Mononuclear cell (primary cell): Measurements from ENCODE around the gene L3HYPDH. TPM values are rescaled to one million over a fixed set of nuclear protein-coding genes. Genes with fewer than 3 reads are reported as not detected.

Experiments
- H3K27me3 ChIP-seq: 2 replicates; pipeline ENCODE4 v1.6.0; 2011; ENCODE audit warnings: low read length, control low read depth; ENCODE audit not compliant: insufficient read depth
- H3K4me1 ChIP-seq: 2 replicates; pipeline ENCODE4 v1.5.1; 2011; ENCODE audit warnings: mild to moderate bottlenecking, low read length, control low read depth; ENCODE audit not compliant: insufficient read depth
- H3K4me3 ChIP-seq: 2 replicates; pipeline ENCODE4 v1.5.1; 2011; ENCODE audit warnings: mild to moderate bottlenecking, low read length, moderate library complexity
- H3K9me3 ChIP-seq: 2 replicates; pipeline ENCODE4 v1.5.1; 2011; ENCODE audit warnings: low read depth, mild to moderate bottlenecking, control low read depth, low read length
- total RNA-seq: library from RNA; depleted of rRNA; stranded (reverse); fragments of >200 nt; gene quantifications from one replicate; pipeline ENCODE4 v1.2.3, GENCODE V29; 2012

L3HYPDH gene
- total RNA-seq, 1 donor, result 5.0 TPM

DNA sequence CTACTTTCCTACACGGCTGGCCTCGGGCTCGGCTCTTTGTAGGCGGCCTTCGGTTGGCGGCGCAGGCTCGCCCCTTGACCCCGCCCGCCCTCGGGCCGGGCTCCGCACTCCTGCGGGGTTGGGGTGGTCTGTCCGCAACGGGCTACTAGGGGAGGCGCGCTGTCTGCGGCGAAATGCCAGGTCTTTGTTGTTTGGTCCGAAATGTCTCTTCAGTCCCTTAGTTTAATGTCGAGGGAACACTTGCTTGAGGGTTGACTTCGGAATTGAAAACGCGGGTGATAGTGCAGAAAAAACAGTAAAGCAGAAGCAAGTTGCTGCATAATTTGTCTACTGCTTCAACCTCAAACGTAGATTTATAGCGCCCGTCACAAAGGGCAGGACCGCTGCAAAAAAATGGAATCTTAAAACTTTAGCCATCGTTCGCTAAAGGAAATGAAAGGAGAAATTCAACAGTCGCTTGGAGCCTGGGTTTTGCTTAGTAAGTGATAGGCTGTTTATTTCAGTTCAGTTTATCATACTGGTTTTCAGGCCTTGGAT, 499 bp upstream of the L3HYPDH start:
- Histone ChIP-seq H3K9me3 (no peaks in the 10 kb centered on the region), H3K4me3 (peak overlapping the region; percentile 97), H3K27me3 (no peaks in the 10 kb centered on the region), H3K4me1 (peaks cover 54% of the 10 kb centered on the region)

DNA sequence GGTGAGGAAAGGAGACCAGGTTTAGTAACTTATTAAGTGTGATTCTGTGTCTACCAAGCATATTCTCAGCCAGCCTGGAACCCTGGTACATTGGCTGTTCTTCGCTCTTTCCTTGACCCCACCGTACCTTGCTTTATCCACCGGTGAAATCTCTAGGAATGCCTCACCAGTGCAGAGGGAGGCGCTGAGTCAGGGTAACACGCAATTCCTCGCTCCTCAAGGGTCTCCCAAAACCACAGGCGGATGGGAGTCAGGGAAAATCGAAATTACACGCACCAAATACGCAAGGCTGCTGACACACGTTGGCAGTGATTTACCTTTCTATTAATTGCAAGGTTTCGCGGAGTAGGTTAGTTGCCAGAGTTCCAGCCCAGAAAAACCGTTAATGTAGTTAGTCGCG, 845 bp downstream of the L3HYPDH start:
- Histone ChIP-seq H3K27me3 (no peaks in the 10 kb centered on the region), H3K9me3 (no peaks in the 10 kb centered on the region), H3K4me1 (peaks cover 46% of the 10 kb centered on the region), H3K4me3 (peak overlapping the region; percentile 97)

DNA sequence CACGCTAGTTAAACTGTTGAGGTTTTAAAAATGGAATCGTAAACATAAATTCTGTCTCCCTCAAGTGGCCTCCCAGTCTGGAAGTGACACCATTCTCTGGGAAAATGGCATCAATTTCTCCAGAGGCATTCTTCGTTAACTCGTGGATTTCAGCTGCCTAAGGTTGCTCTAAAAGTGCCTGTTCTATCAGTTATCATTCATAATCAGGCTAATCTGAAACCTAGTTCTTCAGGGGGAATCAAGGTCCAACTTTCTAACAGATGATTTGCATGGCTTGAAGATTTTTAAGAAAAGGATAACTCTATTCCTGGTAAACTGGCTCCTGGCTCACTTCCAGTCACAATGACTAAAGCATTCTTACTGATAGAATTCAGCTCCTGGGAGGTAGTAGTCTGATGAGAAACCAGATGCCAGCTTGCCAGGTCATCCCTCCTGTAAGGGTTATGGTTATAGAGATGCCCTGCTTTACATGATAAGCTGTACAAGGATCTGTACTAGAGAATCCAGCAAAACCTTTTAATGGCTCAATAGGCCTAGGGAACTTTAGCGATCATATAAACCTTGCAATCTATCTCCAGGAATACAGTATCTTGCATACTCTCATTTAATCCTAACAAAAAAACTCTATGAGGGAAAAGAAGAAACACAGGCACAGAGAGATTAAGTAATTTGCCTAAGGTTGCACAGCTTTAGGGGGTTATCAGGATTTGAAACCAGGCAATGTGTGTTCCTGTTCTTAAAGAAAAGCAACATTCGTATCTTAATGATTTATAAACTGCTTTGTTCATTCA, 1.5 kb downstream of the L3HYPDH start:
- Histone ChIP-seq H3K4me3 (no peak overlapping the region), H3K27me3 (no peaks in the 10 kb centered on the region), H3K4me1 (peaks cover 46% of the 10 kb centered on the region), H3K9me3 (no peaks in the 10 kb centered on the region)

DNA sequence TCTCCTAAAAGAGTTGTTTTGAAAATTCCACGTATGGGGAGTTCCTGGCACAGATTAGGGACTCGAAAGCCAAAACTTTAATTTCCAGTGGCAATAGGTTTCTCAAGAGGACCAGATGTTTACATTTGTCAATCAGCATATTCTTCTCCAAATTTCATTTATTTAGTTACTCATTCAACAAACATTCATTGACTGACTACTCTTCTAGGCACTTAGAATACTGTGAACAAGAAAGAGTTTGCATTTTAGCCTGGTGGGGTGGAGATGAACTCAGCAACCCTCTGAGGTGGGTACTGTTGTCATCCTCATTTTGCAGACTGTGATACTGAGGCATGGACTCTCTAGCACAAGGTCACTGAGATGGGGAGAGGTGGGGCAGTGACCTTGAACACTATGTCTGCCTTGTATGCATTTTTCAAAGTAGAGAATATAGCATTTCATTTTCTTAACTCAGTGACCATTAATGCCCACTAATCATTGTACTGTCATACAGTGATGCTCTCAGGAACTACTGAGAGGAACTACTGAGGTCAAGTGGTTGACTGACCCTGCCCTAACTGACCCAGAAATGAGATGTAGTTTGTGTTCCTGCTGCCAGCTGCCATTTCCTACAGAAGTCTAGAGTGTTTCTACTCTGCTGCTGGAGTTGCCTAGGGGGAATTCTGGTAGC, 2.2 kb downstream of the L3HYPDH start:
- Histone ChIP-seq H3K9me3 (no peaks in the 10 kb centered on the region), H3K4me3 (no peak overlapping the region), H3K27me3 (no peaks in the 10 kb centered on the region), H3K4me1 (peaks cover 46% of the 10 kb centered on the region)

DNA sequence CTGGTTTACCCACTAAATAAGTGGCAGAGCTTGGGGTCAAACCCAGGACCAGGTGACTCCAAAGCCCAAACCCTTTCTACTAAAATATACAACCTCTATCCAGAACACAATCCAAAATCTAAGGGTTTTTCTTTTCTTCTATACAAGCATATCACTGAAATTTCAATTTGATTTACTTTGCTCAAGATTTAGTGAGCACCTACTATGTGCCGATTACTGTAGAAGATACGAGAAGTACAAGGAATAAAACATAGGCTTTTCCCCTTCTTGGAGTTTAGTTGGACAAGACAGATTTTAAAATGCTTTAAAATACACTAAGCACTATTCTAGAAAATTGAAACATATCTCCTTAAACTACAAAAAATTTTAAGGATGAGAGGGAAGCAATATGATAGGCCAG, 2.8 kb downstream of the L3HYPDH start:
- Histone ChIP-seq H3K4me3 (no peak overlapping the region), H3K9me3 (no peaks in the 10 kb centered on the region), H3K27me3 (no peaks in the 10 kb centered on the region), H3K4me1 (peaks cover 42% of the 10 kb centered on the region)

DNA sequence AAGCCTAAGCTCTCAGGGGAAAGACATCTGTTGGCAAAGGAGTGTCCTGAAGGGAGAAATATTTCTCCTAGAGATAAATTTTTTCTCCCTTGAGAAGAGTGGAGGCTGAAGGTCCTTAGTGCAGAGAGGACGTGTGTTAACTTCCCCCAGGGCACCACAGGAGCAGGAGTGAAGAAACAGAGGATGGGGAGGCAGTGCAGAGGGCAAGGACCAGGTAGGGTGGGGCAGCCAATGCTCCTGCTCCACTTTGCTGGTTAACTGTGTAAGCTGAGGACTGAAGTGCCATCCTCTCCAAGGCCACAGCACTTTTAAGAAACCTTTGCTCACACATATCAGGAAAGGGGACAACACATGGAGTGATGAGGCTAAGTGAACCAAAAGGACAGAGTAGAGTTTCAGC, 4.0 kb downstream of the L3HYPDH start:
- no peaks in the 10 kb centered on the region for H3K9me3 ChIP-seq
- no peak overlapping the region for H3K4me3 ChIP-seq
- H3K4me1 ChIP-seq, result peaks cover 30% of the 10 kb centered on the region
- no peaks in the 10 kb centered on the region for H3K27me3 ChIP-seq

DNA sequence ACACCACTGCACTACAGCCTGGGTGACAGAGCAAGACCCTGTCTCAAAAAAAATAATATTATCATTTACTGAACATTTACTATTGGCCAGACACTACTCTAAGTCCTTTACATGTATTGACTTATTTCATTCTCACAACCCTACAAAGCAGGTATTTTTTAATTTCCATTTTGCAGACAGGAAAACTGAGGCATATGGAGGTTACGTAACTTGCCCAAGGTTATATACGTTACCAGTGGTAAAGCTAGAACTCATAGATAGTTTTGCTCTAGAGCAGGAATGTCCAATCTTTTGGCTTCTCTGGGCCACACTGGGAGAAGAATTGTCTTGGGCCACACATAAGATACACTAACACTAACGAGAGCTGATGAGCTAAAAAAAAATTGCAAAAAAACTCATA, 5.7 kb downstream of the L3HYPDH start:
- Histone ChIP-seq H3K9me3 (no peaks in the 10 kb centered on the region), H3K4me1 (peaks cover 28% of the 10 kb centered on the region), H3K4me3 (no peak overlapping the region), H3K27me3 (no peaks in the 10 kb centered on the region)

DNA sequence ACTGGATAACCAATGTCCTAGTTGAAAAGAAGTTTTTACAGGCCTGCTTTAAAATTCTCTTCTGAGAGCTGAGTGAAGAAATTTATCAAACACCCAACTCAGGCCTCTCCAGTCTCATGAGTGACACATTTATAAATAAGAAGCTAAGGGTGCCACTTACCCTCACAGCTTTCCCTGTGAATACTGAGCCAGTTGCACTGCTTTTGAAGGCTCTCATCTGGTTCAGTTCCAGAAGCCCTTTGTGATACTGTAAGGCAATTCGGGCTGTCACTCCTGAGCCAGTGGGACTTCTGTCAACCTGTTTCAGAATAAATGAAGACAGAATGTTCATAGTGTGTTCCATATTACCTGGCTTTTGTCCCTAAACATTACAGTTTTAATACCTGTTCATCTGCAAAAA, 8.5 kb downstream of the L3HYPDH start:
- H3K27me3 ChIP-seq, result no peaks in the 10 kb centered on the region
- no peaks in the 10 kb centered on the region for H3K9me3 ChIP-seq
- H3K4me3 ChIP-seq, result no peak overlapping the region
- peaks cover 5% of the 10 kb centered on the region for H3K4me1 ChIP-seq

DNA sequence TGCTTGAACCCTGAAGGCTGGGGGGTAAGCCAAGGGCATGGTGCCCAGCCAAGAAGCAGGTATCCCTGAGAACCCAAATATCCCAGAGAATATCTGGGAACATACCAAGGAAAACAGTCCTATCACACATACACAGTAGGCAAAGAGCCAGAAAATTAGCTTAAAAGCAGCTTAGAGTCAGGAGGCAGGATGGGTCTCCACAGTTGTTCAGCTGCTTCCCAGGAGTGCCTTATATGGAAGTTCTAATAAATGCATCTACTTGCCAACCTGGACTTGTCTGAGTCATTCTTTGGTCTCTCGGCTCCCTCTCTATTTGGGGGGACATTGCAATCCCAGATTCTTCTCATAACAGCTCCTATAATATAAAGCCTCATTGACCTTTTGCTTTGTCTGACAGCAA, 10.0 kb downstream of the L3HYPDH start:
- H3K27me3 ChIP-seq, result no peaks in the 10 kb centered on the region
- H3K4me1 ChIP-seq, result no peaks in the 10 kb centered on the region
- H3K4me3 ChIP-seq, result no peak overlapping the region

DNA sequence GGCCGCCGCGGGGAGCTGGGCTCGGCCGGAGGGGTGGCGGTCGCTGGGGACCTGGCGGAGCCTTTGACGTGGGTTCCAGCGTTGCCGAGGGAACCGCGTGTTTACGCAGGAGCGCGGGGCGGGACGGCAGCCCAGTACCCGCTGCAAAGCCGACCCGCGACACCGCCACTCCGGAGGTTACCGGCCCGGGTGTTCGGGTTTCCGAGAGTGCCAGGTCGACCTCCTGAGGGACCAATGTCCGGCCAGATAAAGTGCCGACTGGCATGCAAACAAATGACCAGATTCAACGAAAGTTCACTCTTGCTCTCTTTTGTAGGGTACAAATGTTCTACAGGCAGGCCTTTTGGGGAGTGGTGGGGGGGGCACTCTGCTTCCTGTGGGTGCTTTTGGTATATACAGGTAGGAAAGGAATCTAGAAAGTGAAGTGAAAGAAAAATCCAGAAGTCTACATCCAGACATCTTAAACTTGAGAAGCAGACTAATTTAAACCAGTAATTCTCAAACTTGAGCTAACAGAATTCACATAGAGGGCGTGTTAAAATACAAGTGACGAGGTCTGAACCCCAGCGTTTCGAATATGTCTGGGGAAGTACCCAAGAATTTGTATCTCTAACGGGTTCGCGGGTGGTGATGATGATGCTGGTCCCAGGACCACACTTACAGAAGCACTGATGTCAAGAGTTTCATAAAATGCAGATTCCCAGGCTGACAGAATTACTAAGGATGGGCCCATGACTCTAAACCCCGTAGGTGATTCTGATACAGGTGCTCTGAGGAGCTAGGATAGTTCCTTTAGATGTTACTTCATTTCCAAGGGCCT, 18.7 kb downstream of the L3HYPDH start, which contains the start of gene GPR135:
TSS of gene GPR135 (minus strand) at position 65 of the 820 bp plus-strand sequence. CDS start 154 bp downstream, outside the sequence.
- H3K4me3 ChIP-seq, result peak within 1 kb of the TSS; percentile 35
- no peaks in the 10 kb centered on the region for H3K9me3 ChIP-seq
- H3K4me1 ChIP-seq, result peaks cover 17% of the 10 kb centered on the region
- peaks cover 24% of the 10 kb centered on the region for H3K27me3 ChIP-seq

More for the DNA sequence above, 10.0 kb downstream of the L3HYPDH start:
- H3K9me3 ChIP-seq, result no peaks in the 10 kb centered on the region

DNA sequence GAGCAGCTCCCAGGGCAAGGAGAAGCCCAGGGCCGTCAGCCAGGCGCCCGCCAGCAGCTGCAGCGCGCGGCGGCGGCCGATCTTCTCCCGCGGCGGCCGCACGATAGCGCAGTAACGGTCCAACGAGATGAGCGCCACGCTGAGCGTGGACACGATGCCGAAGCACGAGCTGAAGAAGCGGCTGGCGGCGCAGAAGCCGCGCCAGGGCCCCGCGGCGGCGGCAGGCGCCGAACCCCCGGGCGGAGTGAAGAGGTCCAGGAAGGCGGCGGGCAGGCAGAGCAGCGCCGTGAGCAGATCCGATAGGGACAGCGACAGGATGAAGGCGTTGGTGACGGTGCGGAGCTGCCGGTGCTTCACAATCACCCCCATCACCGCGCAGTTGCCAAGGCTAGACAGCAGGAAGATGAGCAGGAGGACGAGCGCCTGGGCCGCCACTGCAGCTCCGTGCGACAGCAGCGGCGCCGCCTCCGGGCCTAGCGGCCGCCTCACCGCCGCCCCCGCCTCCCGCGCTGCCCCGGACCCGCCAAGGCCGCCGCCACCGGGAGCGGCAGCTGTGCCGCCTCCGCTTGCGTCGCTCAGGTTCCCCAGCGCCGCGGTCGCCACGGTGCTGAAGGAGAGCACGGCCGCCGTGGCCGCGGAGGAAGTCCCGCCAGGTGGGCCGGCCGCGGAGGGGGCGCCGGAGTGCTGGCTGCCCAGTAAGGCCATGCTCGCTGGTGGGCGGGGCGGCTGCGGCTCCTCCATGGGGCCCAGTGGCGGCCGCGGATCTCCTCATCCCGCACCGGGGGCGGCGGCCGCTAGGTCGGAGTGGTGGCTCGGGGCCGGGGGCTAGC, 19.5 kb downstream of the L3HYPDH start:
- Histone ChIP-seq H3K4me1 (peaks cover 17% of the 10 kb centered on the region), H3K4me3 (peak overlapping the region; percentile 35), H3K9me3 (no peaks in the 10 kb centered on the region), H3K27me3 (peaks cover 24% of the 10 kb centered on the region)

DNA sequence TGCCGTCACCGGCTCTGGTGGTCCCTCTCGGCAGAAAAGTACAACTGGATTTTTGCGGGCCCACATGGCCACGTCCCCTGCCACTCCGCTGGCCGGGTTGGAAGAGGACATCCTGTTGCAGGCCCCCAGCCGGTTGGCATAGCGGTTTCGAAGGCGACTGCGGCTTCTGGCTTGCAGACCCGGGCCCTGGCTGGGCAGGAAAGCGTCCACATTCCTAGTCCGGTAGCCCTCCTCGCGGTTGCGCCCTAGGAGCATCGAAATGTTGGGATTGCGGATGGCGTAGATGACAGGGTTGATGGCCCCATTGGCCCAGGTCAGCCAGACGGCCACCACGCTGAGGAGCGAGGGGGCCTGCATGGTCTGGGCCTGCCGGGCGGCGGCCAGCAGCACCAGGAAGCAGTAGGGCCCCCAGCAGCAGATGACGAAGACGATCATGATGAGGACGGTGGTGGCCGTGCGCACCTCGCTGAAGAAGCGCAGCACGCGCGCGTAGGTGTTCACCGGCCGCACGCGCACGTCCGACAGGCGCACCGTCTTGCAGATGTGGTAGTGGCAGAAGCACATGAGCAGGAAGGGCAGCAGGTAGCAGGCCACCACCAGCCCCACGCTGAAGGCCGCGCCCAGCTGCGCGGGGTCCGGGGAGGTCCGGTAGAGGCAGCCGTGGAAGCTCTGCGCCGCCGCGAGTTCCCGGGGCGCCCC, 20.3 kb downstream of the L3HYPDH start:
- Histone ChIP-seq H3K9me3 (no peaks in the 10 kb centered on the region), H3K4me3 (peak overlapping the region; percentile 35), H3K27me3 (peaks cover 24% of the 10 kb centered on the region), H3K4me1 (peaks cover 17% of the 10 kb centered on the region)

DNA sequence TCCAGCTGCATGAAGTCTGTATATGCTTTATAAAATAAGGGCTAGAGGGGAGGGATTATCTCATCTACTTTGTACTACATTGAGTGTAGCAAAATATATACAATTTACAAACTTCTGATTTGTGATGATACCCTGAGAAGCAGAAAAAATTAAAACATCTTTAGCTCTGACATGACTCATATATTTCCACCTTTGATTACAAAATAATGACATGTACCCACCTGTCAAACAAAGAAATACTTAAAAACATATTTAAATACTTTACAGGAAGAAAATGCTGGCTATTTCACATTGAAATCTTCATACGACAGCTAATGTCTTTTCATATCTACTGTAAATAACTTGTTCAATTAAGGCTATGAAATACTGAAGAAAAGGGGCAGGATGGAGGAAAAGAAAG, 22.3 kb downstream of the L3HYPDH start:
- H3K9me3 ChIP-seq, result no peaks in the 10 kb centered on the region

DNA sequence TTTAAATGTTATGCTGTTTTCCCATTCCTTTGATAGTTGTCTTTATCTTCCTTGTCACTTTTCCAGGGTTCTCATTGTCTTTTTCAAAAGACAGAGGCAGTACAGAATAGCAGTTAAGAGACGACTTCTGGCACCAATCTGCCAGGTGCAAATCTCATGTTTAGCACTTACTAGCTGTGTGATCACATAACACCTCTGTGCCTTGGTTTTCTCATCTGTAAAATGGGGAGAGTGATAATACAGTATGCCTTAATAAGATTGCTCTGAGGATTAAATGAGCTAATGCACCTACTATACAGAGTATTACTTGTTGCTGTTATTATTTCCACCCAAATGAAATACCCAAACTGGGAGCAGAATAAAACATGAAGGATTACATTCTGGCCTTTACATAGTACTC, 23.8 kb downstream of the L3HYPDH start:
- H3K27me3 ChIP-seq, result peaks cover 15% of the 10 kb centered on the region
- no peak overlapping the region for H3K4me3 ChIP-seq
- no peaks in the 10 kb centered on the region for H3K9me3 ChIP-seq
- peaks cover 15% of the 10 kb centered on the region for H3K4me1 ChIP-seq

More for the DNA sequence above, 22.3 kb downstream of the L3HYPDH start:
- Histone ChIP-seq H3K27me3 (peaks cover 24% of the 10 kb centered on the region), H3K4me1 (peaks cover 17% of the 10 kb centered on the region), H3K4me3 (no peak overlapping the region)
